ENCODE data around the gene KCNMA1.

The KCNMA1 gene

DNA sequence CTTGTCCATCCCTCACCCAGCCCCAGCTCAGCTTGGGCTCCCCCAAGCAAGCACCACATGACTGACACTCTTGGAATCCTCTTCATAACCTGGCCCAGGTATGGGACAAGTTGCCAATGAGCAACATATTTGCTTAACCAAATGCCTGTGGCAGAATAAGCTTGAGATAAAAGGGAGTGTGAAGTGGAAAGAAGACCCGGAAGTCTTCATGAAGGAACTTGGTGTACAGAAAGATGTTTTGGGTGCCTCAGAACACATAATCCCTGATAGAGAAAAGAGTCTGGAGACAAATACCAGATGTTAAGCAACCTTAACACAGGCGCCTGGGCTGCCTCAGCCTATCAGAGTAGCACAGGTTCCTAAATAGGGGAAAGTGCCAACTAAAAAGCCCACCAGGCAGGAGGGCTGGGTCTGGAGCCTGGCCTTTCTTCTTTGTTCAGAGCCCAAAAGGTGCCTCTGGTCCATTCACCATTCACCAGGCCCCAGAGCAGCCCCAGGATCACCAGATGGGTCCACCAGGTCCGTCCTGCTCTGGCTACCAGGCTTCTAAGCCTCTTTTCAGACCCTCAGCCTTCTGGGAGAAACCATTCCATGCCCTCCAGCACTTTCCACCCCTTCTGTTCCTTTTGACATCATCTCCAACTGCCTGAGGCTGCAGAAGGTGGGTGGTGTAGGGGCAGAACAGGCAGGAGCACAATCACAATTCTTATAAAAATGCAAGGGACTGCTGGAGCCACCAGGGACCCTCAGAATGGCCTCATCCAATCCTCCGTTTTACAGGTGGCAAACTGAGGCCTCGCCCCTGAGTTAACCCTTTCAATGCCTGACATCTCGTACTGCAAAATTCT, 22.6 kb downstream of the KCNMA1 start:
- TF ChIP-seq, protein P1, sequence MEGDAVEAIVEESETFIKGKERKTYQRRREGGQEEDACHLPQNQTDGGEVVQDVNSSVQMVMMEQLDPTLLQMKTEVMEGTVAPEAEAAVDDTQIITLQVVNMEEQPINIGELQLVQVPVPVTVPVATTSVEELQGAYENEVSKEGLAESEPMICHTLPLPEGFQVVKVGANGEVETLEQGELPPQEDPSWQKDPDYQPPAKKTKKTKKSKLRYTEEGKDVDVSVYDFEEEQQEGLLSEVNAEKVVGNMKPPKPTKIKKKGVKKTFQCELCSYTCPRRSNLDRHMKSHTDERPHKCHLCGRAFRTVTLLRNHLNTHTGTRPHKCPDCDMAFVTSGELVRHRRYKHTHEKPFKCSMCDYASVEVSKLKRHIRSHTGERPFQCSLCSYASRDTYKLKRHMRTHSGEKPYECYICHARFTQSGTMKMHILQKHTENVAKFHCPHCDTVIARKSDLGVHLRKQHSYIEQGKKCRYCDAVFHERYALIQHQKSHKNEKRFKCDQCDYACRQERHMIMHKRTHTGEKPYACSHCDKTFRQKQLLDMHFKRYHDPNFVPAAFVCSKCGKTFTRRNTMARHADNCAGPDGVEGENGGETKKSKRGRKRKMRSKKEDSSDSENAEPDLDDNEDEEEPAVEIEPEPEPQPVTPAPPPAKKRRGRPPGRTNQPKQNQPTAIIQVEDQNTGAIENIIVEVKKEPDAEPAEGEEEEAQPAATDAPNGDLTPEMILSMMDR (IDR thresholded peaks at IDR 0.05; ENCODE audit: control insufficient read depth, extremely low read depth, insufficient read depth) = no peak
- no peak overlapping the region for H3K4me3 ChIP-seq (ENCODE audit: low read depth, low read length)
- no peak for DNase-seq (ENCODE audit: low read depth)

GRCh38 chr10:77613476-77614130, 24.0 kb downstream of the KCNMA1 start:
- no peak overlapping the region for H3K4me3 ChIP-seq (ENCODE audit: low read depth, low read length)
- DNase-seq (ENCODE audit: low read depth) = peak; percentile 46
- TF ChIP-seq, protein P1 (IDR thresholded peaks at IDR 0.05; ENCODE audit: control insufficient read depth, extremely low read depth, insufficient read depth) = no peak

DNA sequence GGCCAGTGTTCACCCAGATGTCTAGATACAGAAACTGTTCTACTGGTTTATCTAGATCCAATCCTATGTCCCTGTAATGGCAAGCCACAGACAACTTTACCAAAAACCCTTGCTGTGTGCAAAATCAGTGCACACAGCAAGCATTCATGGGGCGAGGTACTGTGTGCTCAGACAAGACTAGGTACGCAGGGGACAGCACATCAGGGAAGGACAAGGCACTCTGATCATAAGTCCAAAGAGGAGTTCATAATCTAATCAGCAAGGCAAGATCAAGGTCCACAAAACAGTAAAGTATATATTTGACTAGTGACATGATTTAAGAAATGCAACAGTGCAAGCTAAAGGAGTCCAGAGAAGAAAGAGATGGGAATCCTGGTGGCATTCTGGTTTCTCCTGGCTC, 25.9 kb downstream of the KCNMA1 start:
- no peak overlapping the region for H3K4me3 ChIP-seq (ENCODE audit: low read depth, low read length)
- no peak for DNase-seq (ENCODE audit: low read depth)
- TF ChIP-seq, protein P1 (IDR thresholded peaks at IDR 0.05; ENCODE audit: control insufficient read depth, extremely low read depth, insufficient read depth) = no peak

DNA sequence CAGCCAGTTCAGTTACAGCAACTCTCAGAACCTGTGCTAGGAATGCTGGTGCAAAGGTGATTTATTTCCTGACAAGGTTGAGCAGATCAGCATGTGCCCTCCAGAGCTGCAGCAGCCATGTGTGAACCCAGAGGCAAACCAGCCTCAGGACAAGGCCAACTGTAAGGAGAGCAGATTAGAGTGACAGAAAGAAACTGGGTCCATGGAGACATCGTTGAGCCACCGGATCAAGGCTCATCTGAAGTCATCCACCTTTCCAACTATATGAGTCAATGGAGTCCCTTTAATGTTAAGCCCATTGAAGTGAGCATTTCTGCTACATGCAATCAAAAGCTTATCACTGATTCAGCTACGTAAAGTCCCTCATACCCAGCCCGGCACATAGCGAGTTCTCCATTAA, 26.4 kb downstream of the KCNMA1 start:
- DNase-seq (ENCODE audit: low read depth) = no peak
- TF ChIP-seq, protein P1 (IDR thresholded peaks at IDR 0.05; ENCODE audit: control insufficient read depth, extremely low read depth, insufficient read depth) = no peak
- H3K4me3 ChIP-seq (ENCODE audit: low read depth, low read length) = no peak overlapping the region

GRCh38 chr10:77609781-77610272, 27.8 kb downstream of the KCNMA1 start:
- TF ChIP-seq, protein P1 (IDR thresholded peaks at IDR 0.05; ENCODE audit: control insufficient read depth, extremely low read depth, insufficient read depth) = no peak
- DNase-seq (ENCODE audit: low read depth) = no peak
- no peak overlapping the region for H3K4me3 ChIP-seq (ENCODE audit: low read depth, low read length)

- no peak overlapping the region for H3K4me3 ChIP-seq (ENCODE audit: low read depth, low read length)
- DNase-seq (ENCODE audit: low read depth) = no peak
Observed at GRCh38 chr10:77608281-77608680, 29.3 kb downstream of the KCNMA1 start.

More at GRCh38 chr10:77608281-77608680, 29.3 kb downstream of the KCNMA1 start:
- TF ChIP-seq, protein P1 (IDR thresholded peaks at IDR 0.05; ENCODE audit: control insufficient read depth, extremely low read depth, insufficient read depth) = no peak

Measured in LNCaP clone FGC (cell line).